MM.1S (cell line): ENCODE results near the gene PUM1.

Experiments
- DNase-seq: peaks from one replicate; pipeline ENCODE4 v3.0.0-alpha.2; 2015
- H2AFZ ChIP-seq: fragments of 300-600 bp; sonication (generic); 2 replicates; pipeline ENCODE4 v1.6.0; 2016; ENCODE audit warnings: antibody characterized with exemption, low read length
- H3F3A ChIP-seq: fragments of 300-600 bp; sonication (generic); 2 replicates; pipeline ENCODE4 v1.6.1; 2016; ENCODE audit warnings: mild to moderate bottlenecking, antibody characterized with exemption, low read length, moderate library complexity, mixed read lengths; ENCODE audit not compliant: insufficient read depth
- H3K27ac ChIP-seq: fragments of 300-600 bp; sonication (generic); 2 replicates; pipeline ENCODE4 v1.5.1; 2016; ENCODE audit warnings: mild to moderate bottlenecking, low read length
- H3K27me3 ChIP-seq: fragments of 300-600 bp; sonication (generic); replicated peaks from 2 replicates; pipeline ENCODE4 v1.6.0; 2016; ENCODE audit warnings: low read length; ENCODE audit not compliant: insufficient read depth
- H3K36me3 ChIP-seq: fragments of 300-600 bp; sonication (generic); replicated peaks from 2 replicates; pipeline ENCODE4 v1.6.1; 2016; ENCODE audit warnings: mild to moderate bottlenecking, low read length, mixed read lengths; ENCODE audit not compliant: insufficient read depth
- H3K4me1 ChIP-seq: fragments of 300-600 bp; sonication (generic); 2 replicates; pipeline ENCODE4 v1.6.1; 2016; ENCODE audit warnings: low read length, mixed read lengths
- H3K4me2 ChIP-seq: fragments of 300-600 bp; sonication (generic); 2 replicates; pipeline ENCODE4 v1.6.0; 2016; ENCODE audit warnings: low read depth, low read length
- H3K4me3 ChIP-seq: fragments of 300-600 bp; sonication (generic); 2 replicates; pipeline ENCODE4 v1.5.1; 2016; ENCODE audit warnings: low read length, mixed read lengths
- H3K79me2 ChIP-seq: fragments of 300-600 bp; sonication (generic); 2 replicates; pipeline ENCODE4 v1.6.1; 2016; ENCODE audit warnings: mixed run types, low read length, mixed read lengths
- H3K9ac ChIP-seq: fragments of 300-600 bp; sonication (generic); 2 replicates; pipeline ENCODE4 v1.6.1; 2016; ENCODE audit warnings: low read length, mixed read lengths
- H3K9me2 ChIP-seq: fragments of 300-600 bp; sonication (generic); replicated peaks from 2 replicates; pipeline ENCODE4 v1.6.1; 2016; ENCODE audit warnings: mild to moderate bottlenecking, low read length, mixed read lengths; ENCODE audit not compliant: insufficient read depth
- H3K9me3 ChIP-seq: fragments of 300-600 bp; sonication (generic); replicated peaks from 2 replicates; pipeline ENCODE4 v1.6.1; 2016; ENCODE audit warnings: mild to moderate bottlenecking, low read length, mixed read lengths; ENCODE audit not compliant: insufficient read depth
- H4K20me1 ChIP-seq: fragments of 300-600 bp; sonication (generic); 2 replicates; pipeline ENCODE4 v1.6.1; 2016; ENCODE audit warnings: mild to moderate bottlenecking, low read length, moderate library complexity, mixed read lengths; ENCODE audit not compliant: insufficient read depth
- EZH2 ChIP-seq: fragments of 300-600 bp; sonication (generic); optimal IDR thresholded peaks from 2 replicates; pipeline ENCODE3; 2017; ENCODE audit warnings: low read depth, mild to moderate bottlenecking, antibody characterized with exemption, low read length, mixed read lengths
- EZH2phosphoT487 ChIP-seq: fragments of 300-600 bp; sonication (generic); IDR thresholded peaks from 2 replicates; pipeline ENCODE4 v1.6.1; 2018; ENCODE audit warnings: antibody characterized with exemption, low read length
- TF ChIP-seq, protein P1 (sequence below): fragments of 300-600 bp; sonication (generic); IDR thresholded peaks from 2 replicates; pipeline ENCODE4 v1.5.1; 2016; ENCODE audit warnings: antibody characterized with exemption, low read length, mixed read lengths

PUM1 gene

DNA sequence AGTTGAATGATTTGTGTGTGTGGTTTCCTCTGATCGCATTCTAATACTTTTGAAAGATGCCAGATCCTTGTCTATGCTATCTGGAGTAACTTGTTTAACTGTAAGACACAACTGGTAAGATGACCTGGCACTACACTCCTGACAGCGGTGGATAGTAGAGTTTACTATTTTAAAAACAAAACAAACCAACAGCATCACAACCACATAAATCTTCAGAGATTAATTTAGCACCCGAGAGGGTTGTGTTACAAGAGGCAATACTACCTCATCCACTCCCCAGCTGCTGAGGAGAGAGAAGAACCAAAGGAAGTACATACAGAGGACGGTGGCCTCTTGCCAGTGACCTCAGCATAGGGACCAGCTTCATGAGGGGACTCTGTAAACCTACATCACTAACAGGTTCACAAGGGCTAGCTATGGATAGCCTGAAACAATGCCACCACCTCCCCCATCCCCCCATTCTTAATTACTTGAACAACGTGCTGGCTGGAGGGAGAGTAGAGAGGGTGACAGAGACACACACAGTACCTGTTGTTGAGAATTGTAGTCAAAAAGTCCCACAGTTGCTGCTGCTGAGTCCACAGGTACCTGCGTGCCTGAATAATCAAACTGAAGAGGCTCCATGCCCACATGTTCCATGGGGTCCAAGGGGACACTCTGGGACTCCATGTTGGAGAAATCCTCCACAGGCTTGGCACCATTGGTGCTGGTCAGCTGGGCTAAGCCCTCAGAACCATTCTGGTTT lies 73.5 kb downstream of the PUM1 start:
- no peak overlapping the region for H3K4me2 ChIP-seq
- H4K20me1 ChIP-seq: peaks cover 22% of the 10 kb centered on the region

DNA sequence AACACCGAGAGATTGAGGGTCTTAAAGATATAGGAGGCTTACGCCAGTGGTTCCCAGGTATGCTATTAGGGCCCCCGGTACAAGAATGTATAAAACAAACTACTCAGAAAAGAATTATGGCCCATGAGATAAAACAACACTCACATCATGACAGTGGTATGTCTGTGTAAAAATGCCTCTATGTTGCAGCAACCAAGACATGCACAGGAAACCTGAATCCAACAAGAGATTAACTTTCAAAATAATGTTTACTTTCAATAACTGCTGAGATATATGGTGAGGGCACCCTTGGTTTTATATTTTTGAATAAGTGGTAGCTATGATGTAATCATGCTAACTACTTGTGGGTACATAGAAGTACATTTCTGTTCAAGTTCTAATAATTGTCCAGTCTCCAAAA lies 74.9 kb downstream of the PUM1 start:
- no peaks in the 10 kb centered on the region; the same call in 1 of the 2 replicates for H3F3A ChIP-seq
- H3K4me1 ChIP-seq: no peaks in the 10 kb centered on the region
- H2AFZ ChIP-seq: no peak overlapping the region
- TF ChIP-seq EZH2phosphoT487 (no peak), EZH2 (no peak)
- TF ChIP-seq, protein P1, sequence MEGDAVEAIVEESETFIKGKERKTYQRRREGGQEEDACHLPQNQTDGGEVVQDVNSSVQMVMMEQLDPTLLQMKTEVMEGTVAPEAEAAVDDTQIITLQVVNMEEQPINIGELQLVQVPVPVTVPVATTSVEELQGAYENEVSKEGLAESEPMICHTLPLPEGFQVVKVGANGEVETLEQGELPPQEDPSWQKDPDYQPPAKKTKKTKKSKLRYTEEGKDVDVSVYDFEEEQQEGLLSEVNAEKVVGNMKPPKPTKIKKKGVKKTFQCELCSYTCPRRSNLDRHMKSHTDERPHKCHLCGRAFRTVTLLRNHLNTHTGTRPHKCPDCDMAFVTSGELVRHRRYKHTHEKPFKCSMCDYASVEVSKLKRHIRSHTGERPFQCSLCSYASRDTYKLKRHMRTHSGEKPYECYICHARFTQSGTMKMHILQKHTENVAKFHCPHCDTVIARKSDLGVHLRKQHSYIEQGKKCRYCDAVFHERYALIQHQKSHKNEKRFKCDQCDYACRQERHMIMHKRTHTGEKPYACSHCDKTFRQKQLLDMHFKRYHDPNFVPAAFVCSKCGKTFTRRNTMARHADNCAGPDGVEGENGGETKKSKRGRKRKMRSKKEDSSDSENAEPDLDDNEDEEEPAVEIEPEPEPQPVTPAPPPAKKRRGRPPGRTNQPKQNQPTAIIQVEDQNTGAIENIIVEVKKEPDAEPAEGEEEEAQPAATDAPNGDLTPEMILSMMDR: no peak
- no peak for DNase-seq
- no peaks in the 10 kb centered on the region for H3K9me3 ChIP-seq
- no peak overlapping the region for H3K4me3 ChIP-seq
- no peaks in the 10 kb centered on the region for H3K9me2 ChIP-seq
- peaks cover 10% of the 10 kb centered on the region; the same call in 1 of the 2 replicates for H4K20me1 ChIP-seq
- H3K36me3 ChIP-seq: peaks cover 19% of the 10 kb centered on the region; the same call in 1 of the 2 replicates
- H3K4me2 ChIP-seq: no peak overlapping the region
- H3K79me2 ChIP-seq: peaks cover 96% of the 10 kb centered on the region
- H3K9ac ChIP-seq: no peak overlapping the region
- H3K27ac ChIP-seq: no peak overlapping the region
- H3K27me3 ChIP-seq: no peaks in the 10 kb centered on the region

More for the DNA sequence above, 73.5 kb downstream of the PUM1 start:
- no peaks in the 10 kb centered on the region for H3K9me2 ChIP-seq
- H3K9ac ChIP-seq: no peak overlapping the region
- H3K79me2 ChIP-seq: peaks cover 96% of the 10 kb centered on the region
- H3K4me3 ChIP-seq: no peak overlapping the region
- H3K9me3 ChIP-seq: no peaks in the 10 kb centered on the region
- no peaks in the 10 kb centered on the region for H3K27me3 ChIP-seq
- no peaks in the 10 kb centered on the region for H3K4me1 ChIP-seq
- no peak for DNase-seq
- H3K27ac ChIP-seq: no peak overlapping the region
- H3K36me3 ChIP-seq: peaks cover 25% of the 10 kb centered on the region; the same call in 1 of the 2 replicates
- H3F3A ChIP-seq: no peaks in the 10 kb centered on the region; the same call in 1 of the 2 replicates
- H2AFZ ChIP-seq: no peak overlapping the region
- TF ChIP-seq EZH2phosphoT487 (no peak), EZH2 (no peak)
- TF ChIP-seq, protein P1: no peak

DNA sequence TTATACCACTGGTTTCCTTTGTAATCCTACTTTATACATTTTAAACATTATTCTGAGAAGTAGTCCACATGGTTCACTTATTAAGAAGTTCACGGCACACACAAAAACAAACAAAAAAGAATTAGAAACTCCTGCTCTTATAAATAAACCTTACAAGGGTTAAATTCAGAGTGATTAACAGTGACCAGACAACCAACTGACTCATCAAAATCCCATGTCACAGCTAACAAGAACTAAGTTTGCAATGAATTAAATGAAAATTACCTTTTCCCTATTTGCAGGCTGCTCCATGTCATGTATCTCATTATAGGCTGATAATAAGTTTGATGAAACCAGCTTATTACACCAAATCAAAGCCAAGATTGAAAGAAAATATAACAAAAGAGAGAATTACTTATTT lies 77.5 kb downstream of the PUM1 start:
- Histone ChIP-seq H3K79me2 (peaks cover 97% of the 10 kb centered on the region), H3K9me2 (no peaks in the 10 kb centered on the region), H3K9ac (no peak overlapping the region), H3F3A (no peaks in the 10 kb centered on the region; the same call in 1 of the 2 replicates), H3K4me3 (no peak overlapping the region), H3K27me3 (no peaks in the 10 kb centered on the region), H3K27ac (no peak overlapping the region), H4K20me1 (peaks cover 14% of the 10 kb centered on the region; the same call in 1 of the 2 replicates), H3K4me1 (no peaks in the 10 kb centered on the region), H3K4me2 (no peak overlapping the region), H3K36me3 (peaks cover 15% of the 10 kb centered on the region; the same call in 1 of the 2 replicates), H3K9me3 (no peaks in the 10 kb centered on the region), H2AFZ (no peak overlapping the region)
- TF ChIP-seq EZH2: no peak
- TF ChIP-seq EZH2phosphoT487: no peak
- TF ChIP-seq, protein P1: no peak
- no peak for DNase-seq
